GM21619 (cell line): ENCODE measurements around the gene AEBP2.
"Not testable (repeated sequence)": the region's sequence is repeated elsewhere in the genome, so short reads cannot be mapped to it uniquely, and the experiment has no call there.

Source experiments
- ATAC-seq: cut with Tn5 transposase; IDR thresholded peaks from one replicate; pipeline ENCODE4 v1.9.1; 2021; ENCODE audit not compliant: unreplicated experiment

AEBP2 gene

DNA sequence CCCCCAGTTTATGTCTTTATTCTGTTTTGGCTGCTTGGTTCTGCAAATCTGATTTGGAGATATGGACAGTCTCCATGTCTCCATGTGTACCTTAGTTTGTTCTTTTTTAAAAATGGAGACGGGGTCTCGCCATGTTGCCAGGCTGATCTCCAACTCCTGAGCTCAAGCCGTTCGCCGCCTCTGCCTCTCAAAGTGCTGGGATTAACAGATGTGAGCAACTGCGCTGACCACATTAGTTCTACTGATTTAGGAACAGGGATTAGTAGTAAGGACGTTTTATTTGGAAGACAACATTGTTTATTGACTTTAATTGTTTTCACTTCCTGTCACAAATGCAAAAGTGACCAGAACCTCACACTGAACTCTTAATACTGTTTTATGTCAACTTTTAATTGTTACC lies 14.7 kb downstream of the AEBP2 start:
- ATAC-seq: no peak

GRCh38 chr12:19454837-19455236 lies 15.5 kb downstream of the AEBP2 start:
- no peak for ATAC-seq

GRCh38 chr12:19456176-19456575 lies 16.9 kb downstream of the AEBP2 start:
- ATAC-seq: no peak

GRCh38 chr12:19457561-19457960 lies 18.3 kb downstream of the AEBP2 start:
- peak; percentile 32 for ATAC-seq

- ATAC-seq: peak; percentile 42
Observed at GRCh38 chr12:19458733-19459132, 19.4 kb downstream of the AEBP2 start.

- ATAC-seq: no peak
Observed at GRCh38 chr12:19461999-19462398, 22.7 kb downstream of the AEBP2 start.

DNA sequence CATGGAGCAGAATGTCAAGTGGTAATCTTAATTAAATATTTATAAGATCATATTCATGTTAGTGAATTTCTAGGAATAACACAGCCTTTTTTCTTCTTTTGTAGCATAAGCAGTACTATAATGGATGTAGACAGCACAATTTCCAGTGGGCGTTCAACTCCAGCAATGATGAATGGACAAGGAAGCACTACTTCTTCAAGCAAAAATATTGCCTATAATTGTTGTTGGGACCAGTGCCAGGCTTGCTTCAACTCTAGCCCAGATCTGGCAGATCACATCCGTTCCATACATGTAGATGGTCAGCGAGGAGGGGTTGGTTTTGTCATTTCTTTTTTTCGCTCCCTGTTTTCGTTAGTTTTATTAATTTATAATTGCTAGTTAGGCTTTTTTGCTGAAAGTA lies 23.1 kb downstream of the AEBP2 start:
- ATAC-seq: no peak

DNA sequence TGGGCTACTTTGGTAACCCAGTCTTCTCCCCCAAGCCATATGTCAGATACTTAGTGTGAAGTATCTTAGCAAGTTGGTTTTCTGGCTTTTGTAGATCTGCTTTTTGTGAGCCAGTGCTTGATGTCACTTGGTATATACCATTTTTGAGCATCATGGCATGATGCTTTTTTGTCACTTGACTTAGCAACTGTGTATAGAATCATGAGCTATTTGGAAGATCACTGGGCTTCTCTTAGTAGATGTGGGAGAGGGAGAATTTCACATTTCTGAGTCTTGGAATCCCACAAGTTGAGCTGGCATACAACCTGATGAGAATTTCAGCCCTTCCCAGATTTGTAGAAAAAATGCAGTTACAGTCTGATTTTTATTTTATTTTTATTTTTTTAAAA lies 24.9 kb downstream of the AEBP2 start:
- no peak for ATAC-seq

GRCh38 chr12:19465711-19466110 lies 26.4 kb downstream of the AEBP2 start:
- no peak for ATAC-seq

DNA sequence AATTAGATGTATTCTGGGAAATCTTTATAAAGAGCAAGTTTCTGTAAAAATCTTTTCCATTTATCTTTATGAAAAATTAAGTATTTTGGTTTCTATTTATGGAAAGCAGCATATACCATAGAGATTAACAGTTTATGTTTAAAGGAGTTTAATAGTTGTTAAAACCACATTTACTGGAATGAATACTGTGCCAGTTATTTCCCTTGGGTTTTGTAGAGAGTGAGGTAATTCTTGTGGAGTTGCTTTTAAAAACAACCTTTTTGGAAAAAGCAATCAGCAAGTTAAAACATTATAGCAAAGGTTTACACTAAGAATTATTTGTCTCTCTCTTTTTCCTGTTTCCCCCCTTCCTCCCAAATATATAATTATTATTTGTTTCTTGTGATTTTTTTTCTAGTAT lies 34.9 kb downstream of the AEBP2 start:
- no peak for ATAC-seq

DNA sequence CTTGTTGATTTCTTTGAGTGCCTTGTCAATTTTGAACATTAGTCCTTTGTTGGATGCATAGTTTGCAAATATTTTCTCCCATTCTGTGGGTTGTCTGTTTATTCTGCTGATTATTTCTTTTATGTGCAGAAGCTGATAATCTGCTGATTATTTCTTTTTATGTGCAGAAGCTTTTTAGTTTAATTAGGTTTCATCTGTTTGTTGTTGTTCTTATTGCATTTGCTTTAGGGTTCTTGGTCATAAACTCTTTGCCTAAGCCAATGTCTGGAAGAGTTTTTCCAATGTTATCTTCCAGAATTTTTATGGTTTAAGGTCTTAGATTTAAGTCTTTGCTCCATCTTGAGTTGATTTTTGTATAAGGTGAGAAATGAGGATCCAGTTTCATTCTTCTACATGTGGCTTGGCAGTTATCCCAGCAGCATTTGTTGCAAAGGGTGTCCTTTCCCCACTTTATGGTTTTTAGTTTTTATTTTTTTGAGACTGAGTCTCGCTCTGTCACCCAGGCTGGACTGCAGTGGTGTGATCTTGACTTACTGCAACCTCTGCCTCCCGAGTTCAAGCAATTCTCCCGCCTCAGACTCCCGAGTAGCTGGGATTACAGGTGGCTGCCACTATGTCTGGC lies 36.7 kb downstream of the AEBP2 start:
- ATAC-seq: not testable (repeated sequence)

DNA sequence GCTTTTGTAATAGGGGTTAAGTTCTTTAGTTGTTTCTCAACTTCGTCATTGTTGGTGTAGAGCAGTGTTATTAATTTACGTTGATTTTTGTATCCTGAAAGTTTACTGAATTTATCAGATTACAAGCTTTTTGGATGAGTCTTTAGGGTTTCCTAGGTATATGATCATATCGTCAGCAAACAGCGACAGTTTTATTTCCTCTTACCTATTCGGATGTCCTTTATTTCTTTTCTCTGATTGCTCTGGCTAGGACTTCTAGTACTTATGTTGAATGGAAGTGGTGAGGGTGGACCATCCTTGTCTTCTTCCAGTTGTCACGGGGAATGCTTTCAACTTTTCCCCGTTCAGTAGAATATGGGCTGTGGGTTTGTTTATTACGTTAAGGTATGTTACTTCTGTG lies 37.8 kb downstream of the AEBP2 start:
- no peak for ATAC-seq

DNA sequence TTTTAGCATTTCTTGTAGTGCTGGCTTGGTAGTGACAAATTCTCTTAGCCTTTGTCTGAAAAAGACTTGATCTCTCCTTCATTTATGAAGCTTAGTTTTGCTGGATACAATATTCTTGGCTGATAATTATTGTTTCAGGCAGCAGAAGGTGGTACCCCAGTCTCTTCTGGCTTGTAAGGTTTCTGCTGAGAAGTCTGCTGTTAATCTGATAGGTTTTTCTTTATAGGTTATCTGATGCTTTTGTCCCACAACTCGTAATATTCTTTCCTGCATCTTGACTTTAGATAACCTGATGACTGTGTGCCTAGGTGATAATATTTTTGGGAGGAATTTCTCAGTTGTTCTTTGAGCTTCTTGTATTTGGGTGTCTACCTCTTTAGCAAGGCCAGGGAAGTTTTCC lies 41.2 kb downstream of the AEBP2 start:
- no peak for ATAC-seq

DNA sequence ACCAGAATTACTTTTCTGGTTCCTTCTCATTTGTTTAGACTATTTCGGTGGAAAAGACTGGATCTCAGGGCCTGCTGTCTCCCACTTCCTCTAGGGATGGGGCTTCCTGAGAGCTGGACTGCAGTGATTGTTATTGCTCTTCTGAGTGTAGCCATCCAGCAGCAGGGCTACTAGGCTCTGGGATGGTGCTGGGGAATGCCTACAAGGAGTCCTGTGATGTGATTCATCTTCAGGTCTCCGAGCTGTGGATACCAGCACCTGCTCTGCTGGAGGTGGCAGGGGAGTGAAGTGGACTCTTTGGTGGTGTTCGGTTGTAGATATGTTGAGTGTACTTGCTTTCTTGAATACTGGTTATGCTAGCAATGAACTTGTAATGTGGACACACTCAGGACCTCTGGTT lies 42.7 kb downstream of the AEBP2 start:
- ATAC-seq: no peak

GRCh38 chr12:19482551-19483109 lies 43.3 kb downstream of the AEBP2 start:
- peak; percentile 80 for ATAC-seq

DNA sequence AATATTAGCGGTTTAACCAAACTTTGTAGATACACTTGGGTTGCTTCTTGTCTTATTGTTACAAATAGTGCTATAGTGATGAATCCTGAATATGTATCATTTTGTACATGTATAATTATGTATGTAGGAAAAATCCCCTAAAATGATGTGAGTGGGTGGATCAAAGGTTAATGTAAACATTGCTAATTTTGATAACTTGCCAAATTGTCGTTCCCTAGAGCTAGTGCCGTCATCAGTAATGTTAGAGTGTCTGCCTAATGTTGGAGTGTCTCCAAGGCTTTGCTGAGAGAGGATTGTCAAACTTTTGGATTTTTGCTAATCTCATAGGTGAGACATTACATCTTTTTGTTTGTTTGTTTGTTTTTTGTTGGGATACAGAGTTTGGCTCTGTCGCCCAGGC lies 44.4 kb downstream of the AEBP2 start:
- ATAC-seq: no peak

DNA sequence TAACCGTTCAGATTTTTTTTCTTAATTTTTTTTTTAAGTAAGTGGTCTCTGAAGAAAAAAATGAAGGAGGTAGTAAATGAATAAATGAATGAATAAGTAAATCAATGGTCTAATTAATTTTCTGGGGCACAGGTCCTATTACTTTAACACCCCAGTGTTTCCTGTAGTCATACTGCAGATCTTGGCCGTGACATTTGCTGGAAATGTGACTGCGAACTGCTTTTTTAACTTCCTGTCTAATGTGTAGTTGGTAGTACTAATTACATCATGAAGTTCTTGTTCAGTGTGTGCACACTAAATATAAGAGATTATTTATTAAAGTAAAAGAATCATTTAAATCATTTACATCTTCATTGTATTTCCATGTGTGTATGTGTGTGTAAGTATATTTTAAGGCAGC lies 45.4 kb downstream of the AEBP2 start:
- no peak for ATAC-seq

DNA sequence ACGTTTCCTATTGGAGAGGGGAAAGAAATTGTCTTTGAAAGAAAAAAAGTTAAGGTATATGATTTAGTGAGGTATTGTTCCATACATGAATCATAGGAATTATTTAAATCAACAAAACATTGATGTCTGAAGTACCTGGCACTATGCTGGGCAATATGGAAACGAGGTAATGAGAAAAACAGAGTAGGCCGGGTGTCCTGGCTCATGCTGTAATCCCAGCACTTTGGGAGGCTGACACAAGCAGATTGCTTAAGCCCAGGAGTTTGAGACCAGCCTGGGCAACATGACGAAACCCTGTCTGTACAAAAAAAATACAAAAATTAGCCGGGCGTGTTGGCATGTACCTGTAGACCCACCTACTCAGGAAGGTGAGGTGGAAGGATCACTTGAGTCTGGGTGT lies 45.9 kb downstream of the AEBP2 start:
- no peak for ATAC-seq

- ATAC-seq: no peak
Observed at GRCh38 chr12:19489168-19489567, 49.9 kb downstream of the AEBP2 start.

DNA sequence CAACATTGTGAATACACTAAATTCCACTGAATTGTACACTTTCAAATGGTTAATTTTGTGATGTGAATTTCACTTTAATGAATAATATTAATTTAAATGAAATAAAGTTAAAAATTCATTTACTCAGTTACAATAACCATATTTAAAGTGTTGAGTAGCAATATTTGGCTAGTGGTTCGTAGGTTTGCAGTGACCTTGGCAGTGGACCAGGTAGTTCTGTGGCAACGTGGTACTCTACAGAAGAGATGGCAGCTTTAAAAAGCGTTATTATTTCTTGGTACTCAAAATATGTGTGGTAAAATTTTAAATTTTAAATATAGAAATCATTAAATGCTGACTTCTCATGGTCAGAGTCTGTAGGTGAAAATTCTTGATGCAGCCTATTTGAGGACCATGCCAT lies 51.6 kb downstream of the AEBP2 start:
- ATAC-seq: no peak

- no peak for ATAC-seq
Observed at GRCh38 chr12:19491863-19492262, 52.6 kb downstream of the AEBP2 start.

DNA sequence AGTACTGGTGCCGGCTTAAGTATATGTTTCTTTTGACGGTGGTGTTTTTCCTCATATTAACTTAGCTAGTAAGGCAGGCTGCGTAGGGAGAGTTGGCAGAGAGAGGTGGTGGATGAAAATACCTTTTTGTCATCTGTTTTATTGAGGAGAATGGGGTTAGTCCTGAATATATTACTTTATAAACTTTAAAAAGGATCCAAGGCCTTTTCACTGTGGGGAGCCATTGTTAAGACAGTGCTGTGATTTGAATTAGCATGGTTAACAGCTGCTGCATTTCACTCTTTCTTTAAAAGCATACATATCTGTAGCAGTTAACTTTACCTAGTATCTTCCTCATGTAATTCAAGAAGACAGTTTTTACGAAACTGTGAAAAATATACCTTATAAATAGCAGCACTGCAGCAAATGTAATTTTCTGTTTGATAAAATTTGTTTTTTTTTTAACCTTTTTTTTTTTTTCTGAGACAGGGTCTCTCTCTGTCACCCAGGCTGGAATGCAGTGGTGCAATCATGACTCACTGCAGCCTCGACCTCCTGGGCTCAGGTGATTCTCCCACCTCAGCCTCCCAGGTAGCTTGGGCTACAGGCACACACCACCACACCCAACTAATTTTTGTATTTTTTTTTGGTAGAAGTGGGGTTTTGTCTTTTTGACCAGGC lies 57.1 kb downstream of the AEBP2 start:
- ATAC-seq: no peak

DNA sequence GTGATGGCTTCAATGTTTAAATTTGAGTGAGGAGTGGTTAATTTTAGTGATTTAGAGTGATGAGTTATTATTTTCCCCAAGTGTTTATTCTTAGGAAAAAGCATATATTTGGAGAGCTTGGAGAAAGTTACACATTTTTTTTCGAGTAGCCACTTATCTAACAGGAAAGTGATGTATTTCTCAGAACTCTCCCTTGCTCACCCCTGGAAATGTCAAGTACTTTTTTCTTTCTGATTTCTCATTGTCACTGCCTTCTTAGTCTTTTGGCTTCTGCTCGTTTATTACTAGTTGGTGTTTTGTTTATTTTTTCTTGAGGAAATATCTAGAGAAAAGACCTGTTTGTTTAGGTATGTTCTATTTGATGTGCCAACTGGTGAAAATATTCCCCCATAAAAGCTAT lies 58.8 kb downstream of the AEBP2 start:
- no peak for ATAC-seq
